Measurements from ENCODE around the gene AGRN. TPM values are rescaled to one million over a fixed set of nuclear protein-coding genes. Genes with fewer than 3 reads are reported as not detected.

AGRN gene
- total and polyA plus RNA-seq, 2 of the 4 experiments (the other 2 are of a cell fraction) = 8.1 to 115 TPM

- Histone ChIP-seq H3K4me2 (ENCODE audit: low read depth, low read length) (no peak overlapping the region), H3K27ac (ENCODE audit: insufficient read depth, low read length) (no peak overlapping the region), H3K27me3 (ENCODE audit: control insufficient read depth, insufficient read depth, low read length) (no peaks in the 10 kb centered on the region), H2AK9ac (replicated peaks; ENCODE audit: low read depth, low read length, poor library complexity) (peak overlapping the region; percentile 65), H2BK20ac (ENCODE audit: low read depth, low read length) (no peak overlapping the region), H4K5ac (ENCODE audit: low read depth, low read length) (no peak overlapping the region), H3K14ac (replicated peaks; ENCODE audit: low read depth, low read length) (no peak overlapping the region), H3K79me1 (ENCODE audit: low read depth in 1 of 2, low read length in 2 of 2) (peaks cover 5 to 28% of the 10 kb centered on the region in 2 experiments), H3K9ac (ENCODE audit: low read depth, low read length) (no peak overlapping the region), H2AK5ac (ENCODE audit: low read depth, low read length) (no peak overlapping the region), H3K4ac (ENCODE audit: low read depth, low read length) (no peak overlapping the region), H3K4me1 (ENCODE audit: control insufficient read depth, insufficient read depth, low read length) (peaks cover 7% of the 10 kb centered on the region), H3K36me3 (ENCODE audit: control insufficient read depth, insufficient read depth, low read length) (peaks cover 56% of the 10 kb centered on the region), H2BK120ac (ENCODE audit: low read depth, low read length) (no peak overlapping the region), H2AFZ (replicated peaks; ENCODE audit: low read length, poor library complexity) (no peak overlapping the region), H3K4me3 (ENCODE audit: insufficient read depth, low read depth, low read length) (no peak overlapping the region), H3K23ac (ENCODE audit: low read depth, low read length) (no peak overlapping the region), H4K8ac (ENCODE audit: low read depth in 2 of 2, low read length in 2 of 2) (no peak overlapping the region), H3K56ac (ENCODE audit: extremely low read depth, insufficient read depth, low read length) (no peak overlapping the region), H2BK15ac (ENCODE audit: low read depth, low read length) (no peak overlapping the region), H2BK5ac (ENCODE audit: low read depth, low read length, poor library complexity, severe bottlenecking) (no peak overlapping the region), H4K91ac (ENCODE audit: insufficient read depth, low read depth, low read length) (no peak overlapping the region), H3K18ac (ENCODE audit: low read depth, low read length) (no peak overlapping the region), H4K20me1 (ENCODE audit: insufficient read depth, low read length) (peaks cover 40% of the 10 kb centered on the region), H3K9me1 (ENCODE audit: insufficient read depth, low read length) (0 out of 2 replicates have a peak, but pooled peaks cover 5% of the 10 kb centered on the region), H3K9me3 (ENCODE audit: control insufficient read depth, insufficient read depth, low read length) (no peaks in the 10 kb centered on the region)
- CTCF ChIA-PET = no interaction called here
- ATAC-seq (ENCODE audit: low read depth) (no peak), DNase-seq (no peak)
- POLR2A ChIA-PET (ENCODE audit: unreplicated experiment) = no interaction called here
- no peak for TF ChIP-seq BHLHE40 (IDR thresholded peaks at IDR 0.05; ENCODE audit: low read depth, low read length)
- TF ChIP-seq, protein P1, sequence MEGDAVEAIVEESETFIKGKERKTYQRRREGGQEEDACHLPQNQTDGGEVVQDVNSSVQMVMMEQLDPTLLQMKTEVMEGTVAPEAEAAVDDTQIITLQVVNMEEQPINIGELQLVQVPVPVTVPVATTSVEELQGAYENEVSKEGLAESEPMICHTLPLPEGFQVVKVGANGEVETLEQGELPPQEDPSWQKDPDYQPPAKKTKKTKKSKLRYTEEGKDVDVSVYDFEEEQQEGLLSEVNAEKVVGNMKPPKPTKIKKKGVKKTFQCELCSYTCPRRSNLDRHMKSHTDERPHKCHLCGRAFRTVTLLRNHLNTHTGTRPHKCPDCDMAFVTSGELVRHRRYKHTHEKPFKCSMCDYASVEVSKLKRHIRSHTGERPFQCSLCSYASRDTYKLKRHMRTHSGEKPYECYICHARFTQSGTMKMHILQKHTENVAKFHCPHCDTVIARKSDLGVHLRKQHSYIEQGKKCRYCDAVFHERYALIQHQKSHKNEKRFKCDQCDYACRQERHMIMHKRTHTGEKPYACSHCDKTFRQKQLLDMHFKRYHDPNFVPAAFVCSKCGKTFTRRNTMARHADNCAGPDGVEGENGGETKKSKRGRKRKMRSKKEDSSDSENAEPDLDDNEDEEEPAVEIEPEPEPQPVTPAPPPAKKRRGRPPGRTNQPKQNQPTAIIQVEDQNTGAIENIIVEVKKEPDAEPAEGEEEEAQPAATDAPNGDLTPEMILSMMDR (conservative IDR thresholded peaks at IDR 0.05; ENCODE audit: low read depth, low read length) = no peak
- TF ChIP-seq, protein P2, sequence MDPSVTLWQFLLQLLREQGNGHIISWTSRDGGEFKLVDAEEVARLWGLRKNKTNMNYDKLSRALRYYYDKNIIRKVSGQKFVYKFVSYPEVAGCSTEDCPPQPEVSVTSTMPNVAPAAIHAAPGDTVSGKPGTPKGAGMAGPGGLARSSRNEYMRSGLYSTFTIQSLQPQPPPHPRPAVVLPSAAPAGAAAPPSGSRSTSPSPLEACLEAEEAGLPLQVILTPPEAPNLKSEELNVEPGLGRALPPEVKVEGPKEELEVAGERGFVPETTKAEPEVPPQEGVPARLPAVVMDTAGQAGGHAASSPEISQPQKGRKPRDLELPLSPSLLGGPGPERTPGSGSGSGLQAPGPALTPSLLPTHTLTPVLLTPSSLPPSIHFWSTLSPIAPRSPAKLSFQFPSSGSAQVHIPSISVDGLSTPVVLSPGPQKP (IDR thresholded peaks at IDR 0.05; ENCODE audit: borderline replicate concordance, low read depth, low read length) = no peak
- no peak for TF ChIP-seq NFE2L2 (IDR thresholded peaks at IDR 0.05; ENCODE audit: low read depth, low read length)
- TF ChIP-seq MAZ (IDR thresholded peaks at IDR 0.05; ENCODE audit: borderline replicate concordance, low read depth, low read length) = no peak
- TF ChIP-seq FOS (IDR thresholded peaks at IDR 0.05; ENCODE audit: low read depth, low read length) = no peak
- TF ChIP-seq CEBPB (IDR thresholded peaks at IDR 0.05; ENCODE audit: low read depth, low read length) = no peak
- no peak for TF ChIP-seq RAD21 (IDR thresholded peaks at IDR 0.05; ENCODE audit: low read length)
- no peak for TF ChIP-seq USF2 (IDR thresholded peaks at IDR 0.05; ENCODE audit: low read depth, low read length)
- TF ChIP-seq SMC3 (IDR thresholded peaks at IDR 0.05; ENCODE audit: low read depth, low read length) = no peak
- no peak for TF ChIP-seq MAFK (IDR thresholded peaks at IDR 0.05; ENCODE audit: low read depth, low read length)
- no peak for TF ChIP-seq MXI1 (IDR thresholded peaks at IDR 0.05; ENCODE audit: borderline replicate concordance, low read depth, low read length)
- TF ChIP-seq POLR2A (IDR thresholded peaks at IDR 0.05; ENCODE audit: low read depth, low read length) = no peak
- TF ChIP-seq RCOR1 (IDR thresholded peaks at IDR 0.05; ENCODE audit: insufficient replicate concordance, low read length) = no peak
- TF ChIP-seq RFX5 (IDR thresholded peaks at IDR 0.05; ENCODE audit: low read depth, low read length) = no peak
- no peak for TF ChIP-seq CHD1 (IDR thresholded peaks at IDR 0.05; ENCODE audit: low read depth, low read length)
- WGBS, 2 experiments (ENCODE audit: extremely low coverage in 2 of 2, insufficient read length in 1 of 2) = 94% methylated on average over 3 of the region's 10 CpGs; no CpG with 5 or more reads in 1 of the 2 experiments
- dilution Hi-C loops (cut with HindIII; ENCODE audit: low sequenced_read_pairs, unreplicated experiment) = no loop called here
- in situ Hi-C loops (cut with MboI; ENCODE audit: low sequenced_read_pairs) = no loop called here
- intact Hi-C loops (cut with micrococcal nuclease) = no loop called here
- no TSS peak for BruUV-seq (replicated peaks)
Observed at GRCh38 chr1:1042835-1043234, 22.9 kb downstream of the AGRN start.

All from IMR-90 (cell line).